ENCODE results near the gene RAPSN.

The RAPSN gene

GRCh38 chr11:47483457-47483856, 34.5 kb upstream of the RAPSN start:
- no peak for DNase-seq
- Histone ChIP-seq H3K9me3 (ENCODE audit: severe bottlenecking) (no peaks in the 10 kb centered on the region), H3K36me3 (peaks cover 82% of the 10 kb centered on the region), H3K27ac (no peak overlapping the region), H3K4me3 (ENCODE audit: low read depth, low read length) (no peak overlapping the region), H3K27me3 (ENCODE audit: insufficient read depth, low read depth, severe bottlenecking) (no peaks in the 10 kb centered on the region)
- TF ChIP-seq CTCF (IDR thresholded peaks at IDR 0.05; ENCODE audit: low read depth, low read length), result no peak

DNA sequence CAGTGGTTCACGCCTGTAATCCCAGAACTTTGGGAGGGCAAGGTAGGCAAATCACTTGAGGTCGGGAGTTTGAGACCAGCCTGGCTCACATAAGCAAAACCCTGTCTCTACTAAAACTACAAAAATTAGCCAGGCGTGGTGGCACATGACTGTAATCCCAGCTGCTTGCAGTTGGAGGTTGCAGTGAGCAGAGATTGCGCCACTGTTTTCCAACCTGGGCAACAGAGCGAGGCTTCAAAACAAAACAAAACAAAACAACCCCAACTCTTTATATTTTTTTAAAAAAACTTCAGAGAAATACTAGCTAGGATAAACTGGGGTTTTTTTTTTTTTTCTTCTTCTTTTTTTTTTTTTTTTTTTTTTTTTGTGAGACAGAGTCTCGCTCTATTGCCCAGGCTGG, 31.8 kb upstream of the RAPSN start:
- no peak for DNase-seq
- Histone ChIP-seq H3K27ac (no peak overlapping the region), H3K27me3 (ENCODE audit: insufficient read depth, low read depth, severe bottlenecking) (no peaks in the 10 kb centered on the region), H3K9me3 (ENCODE audit: severe bottlenecking) (no peaks in the 10 kb centered on the region), H3K4me3 (ENCODE audit: low read depth, low read length) (no peak overlapping the region), H3K36me3 (peaks cover 92% of the 10 kb centered on the region)
- TF ChIP-seq CTCF (IDR thresholded peaks at IDR 0.05; ENCODE audit: low read depth, low read length), result no peak

DNA sequence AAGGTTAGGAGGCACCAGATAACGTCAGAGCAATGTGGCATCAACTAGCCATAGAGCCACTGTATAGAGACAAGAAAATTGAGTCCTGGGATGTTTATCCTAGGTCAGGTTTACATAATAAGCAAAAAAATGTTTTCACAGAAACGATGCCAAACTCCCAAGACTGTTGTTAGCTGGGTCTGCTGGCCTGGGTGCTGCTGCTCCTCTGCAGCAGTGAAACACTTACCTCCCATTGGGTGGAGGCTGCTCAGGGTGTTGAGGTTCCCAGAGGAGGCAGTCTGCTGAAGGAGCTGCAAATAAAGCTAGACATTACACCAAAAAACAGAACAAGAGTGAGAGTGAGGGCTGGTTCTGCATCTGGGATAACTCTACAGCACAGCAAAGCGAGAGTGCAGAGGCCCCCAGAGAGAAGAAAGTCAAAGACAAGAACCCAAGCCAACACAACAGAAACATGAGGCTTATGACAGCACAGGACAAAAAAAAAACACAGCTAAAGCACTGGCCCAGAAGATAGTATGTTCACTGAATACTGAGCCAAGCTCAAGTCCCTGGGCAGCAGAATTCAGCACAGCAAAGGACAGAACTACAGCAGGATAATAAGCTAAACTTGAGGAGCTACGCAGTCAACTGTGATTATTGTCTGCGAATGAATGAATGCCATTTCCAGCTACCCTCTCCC, 29.9 kb upstream of the RAPSN start:
- no peak for DNase-seq
- no peaks in the 10 kb centered on the region for H3K9me3 ChIP-seq (ENCODE audit: severe bottlenecking)
- no peak overlapping the region for H3K27ac ChIP-seq
- no peak for TF ChIP-seq CTCF (IDR thresholded peaks at IDR 0.05; ENCODE audit: low read depth, low read length)
- no peak overlapping the region for H3K4me3 ChIP-seq (ENCODE audit: low read depth, low read length)
- peaks cover 94% of the 10 kb centered on the region for H3K36me3 ChIP-seq
- no peaks in the 10 kb centered on the region for H3K27me3 ChIP-seq (ENCODE audit: insufficient read depth, low read depth, severe bottlenecking)

- H3K36me3 ChIP-seq, result peaks cover 94% of the 10 kb centered on the region
- no peak for TF ChIP-seq CTCF (IDR thresholded peaks at IDR 0.05; ENCODE audit: low read depth, low read length)
- H3K4me3 ChIP-seq (ENCODE audit: low read depth, low read length), result no peak overlapping the region
- no peaks in the 10 kb centered on the region for H3K9me3 ChIP-seq (ENCODE audit: severe bottlenecking)
- H3K27ac ChIP-seq, result no peak overlapping the region
- no peaks in the 10 kb centered on the region for H3K27me3 ChIP-seq (ENCODE audit: insufficient read depth, low read depth, severe bottlenecking)
- DNase-seq, result no peak
These were observed 28.8 kb upstream of the RAPSN start for GRCh38 chr11:47477753-47478152.

DNA sequence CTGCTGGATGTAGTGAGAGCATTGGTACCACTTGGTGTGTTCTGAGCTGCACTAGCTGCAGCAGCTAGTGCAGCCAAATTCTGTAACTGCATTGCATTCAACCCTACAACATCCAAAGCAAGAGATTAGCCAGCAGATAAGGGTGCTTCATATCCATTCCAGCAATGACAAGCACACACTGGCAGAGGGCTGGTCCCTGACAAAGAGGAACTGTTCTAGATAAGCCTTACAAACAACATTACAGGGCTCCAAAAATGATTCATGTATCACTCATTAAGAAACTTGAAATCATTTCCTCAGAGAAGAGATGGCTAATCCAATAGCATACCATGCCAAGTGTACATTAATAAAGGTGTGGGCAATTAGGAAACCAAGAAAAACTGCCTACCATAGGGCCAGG, 28.4 kb upstream of the RAPSN start:
- Histone ChIP-seq H3K4me3 (ENCODE audit: low read depth, low read length) (no peak overlapping the region), H3K36me3 (peaks cover 94% of the 10 kb centered on the region), H3K27me3 (ENCODE audit: insufficient read depth, low read depth, severe bottlenecking) (no peaks in the 10 kb centered on the region), H3K27ac (no peak overlapping the region), H3K9me3 (ENCODE audit: severe bottlenecking) (no peaks in the 10 kb centered on the region)
- TF ChIP-seq CTCF (IDR thresholded peaks at IDR 0.05; ENCODE audit: low read depth, low read length), result no peak
- DNase-seq, result no peak

DNA sequence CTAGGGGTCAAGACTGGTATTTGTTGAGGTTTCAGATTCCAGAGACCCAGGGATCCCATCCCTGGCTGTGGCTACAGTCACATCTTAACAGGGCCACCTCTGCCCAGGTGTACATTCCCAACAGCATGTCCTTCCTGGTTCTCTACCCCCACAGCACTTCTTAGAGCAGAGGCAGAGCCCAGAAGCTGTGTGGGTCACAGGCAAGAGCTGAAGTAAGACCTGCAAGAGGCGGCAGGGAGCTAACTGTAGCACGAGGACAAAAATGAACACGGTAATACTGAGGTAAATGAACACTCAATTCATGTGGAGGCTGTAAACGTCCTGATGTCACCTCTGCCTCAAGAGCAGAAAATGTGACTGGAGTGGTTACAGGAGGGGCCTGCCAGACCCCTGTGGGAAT, 21.7 kb upstream of the RAPSN start:
- Histone ChIP-seq H3K9me3 (ENCODE audit: severe bottlenecking) (no peaks in the 10 kb centered on the region), H3K36me3 (peaks cover 79% of the 10 kb centered on the region), H3K27me3 (ENCODE audit: insufficient read depth, low read depth, severe bottlenecking) (no peaks in the 10 kb centered on the region), H3K4me3 (ENCODE audit: low read depth, low read length) (no peak overlapping the region), H3K27ac (no peak overlapping the region)
- no peak for DNase-seq
- no peak for TF ChIP-seq CTCF (IDR thresholded peaks at IDR 0.05; ENCODE audit: low read depth, low read length)
